Activated CD4-positive, alpha-beta T cell treated with anti-CD3 and anti-CD28 coated beads, Interleukin-2, Interleukin-4, amounts not matched to agents 100 ng/mL and 50 ng/mL, durations not matched to agents 16 hours and 8 hours (primary cell): ENCODE results near the gene VTI1A.

Experiments used
- DNase-seq: peaks from one replicate; pipeline ENCODE4 v3.0.0-alpha.2; 2020; ENCODE audit warnings: low spot score

Gene VTI1A

GRCh38 chr10:112546474-112546873 lies 99.5 kb downstream of the VTI1A start:
- no peak for DNase-seq

DNA sequence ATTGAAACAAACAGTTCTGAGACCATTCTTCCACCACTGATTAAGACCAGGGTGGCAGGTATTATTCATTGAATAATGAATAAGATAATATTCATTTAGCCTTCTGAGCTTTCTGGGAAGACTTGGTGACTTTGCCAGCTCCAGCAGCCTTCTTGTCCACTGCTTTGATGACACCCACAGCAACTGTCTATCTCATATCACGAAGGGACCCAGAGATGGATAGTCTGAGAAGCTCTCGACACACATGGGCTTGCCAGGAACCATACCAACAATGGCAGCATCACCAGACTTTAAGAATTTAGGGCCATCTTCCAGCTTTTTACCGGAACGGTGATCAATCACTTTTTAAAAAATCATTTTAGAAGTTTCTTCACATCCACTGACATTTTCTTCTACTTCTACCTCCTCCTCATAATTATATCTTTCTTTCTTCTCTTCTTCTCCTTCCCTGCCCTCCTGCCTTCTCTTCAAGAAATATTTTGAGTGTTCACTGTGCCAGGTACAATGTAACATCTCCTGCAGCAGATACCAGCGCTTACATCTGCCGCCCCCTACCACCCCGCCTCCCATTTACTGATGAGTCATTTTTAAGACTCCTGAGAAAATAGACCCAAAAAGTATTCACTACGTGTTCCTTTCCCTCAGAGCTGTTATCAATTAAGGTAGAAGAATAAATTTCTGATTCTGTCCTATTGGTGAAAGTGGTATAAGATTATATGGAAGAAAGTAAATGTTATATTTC lies 101.7 kb downstream of the VTI1A start:
- DNase-seq: no peak

DNA sequence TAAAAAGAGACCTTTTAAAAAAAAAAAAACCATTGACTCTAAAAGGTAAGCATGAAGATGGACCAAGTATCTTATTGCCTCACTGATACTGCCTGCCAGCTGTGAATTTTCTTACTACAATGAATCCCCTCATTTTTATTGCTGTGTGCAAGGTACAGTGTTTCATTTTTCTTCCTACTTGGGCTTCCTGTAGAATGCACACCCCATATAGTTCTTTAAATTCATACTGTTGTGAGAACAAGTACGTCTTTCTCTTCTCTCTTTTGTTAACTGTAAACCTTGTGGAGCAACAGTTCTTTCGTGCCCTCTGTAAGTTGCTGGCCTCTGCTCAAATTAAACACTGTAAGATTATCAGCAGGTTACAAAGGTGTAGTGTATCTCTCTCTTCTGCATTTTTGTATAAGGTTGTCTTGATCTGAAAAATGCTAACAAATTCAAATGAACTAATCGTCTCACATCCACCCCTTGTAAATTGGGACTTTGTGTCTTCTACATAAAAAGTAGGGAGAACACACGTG lies 105.6 kb downstream of the VTI1A start:
- DNase-seq: no peak

DNA sequence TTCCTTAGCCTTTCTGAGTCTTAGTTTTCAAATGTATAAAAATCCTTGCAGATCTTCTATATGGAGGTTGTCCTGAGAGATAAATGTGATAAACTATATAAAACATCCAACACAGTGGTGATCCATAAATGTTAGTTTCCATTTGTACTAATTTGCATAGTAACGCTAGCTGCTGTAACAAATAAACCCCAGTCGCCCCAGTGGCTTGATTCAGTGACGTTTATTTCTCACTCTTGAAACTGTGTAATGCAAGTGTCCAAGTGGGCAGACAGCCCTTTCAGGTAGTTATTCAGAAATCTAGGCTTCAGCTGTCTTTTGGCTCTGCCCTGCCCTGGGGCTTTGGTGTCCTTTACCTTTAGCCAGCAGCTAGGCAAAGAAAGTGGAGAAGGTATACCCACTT lies 106.3 kb downstream of the VTI1A start:
- no peak for DNase-seq

GRCh38 chr10:112554263-112554662 lies 107.2 kb downstream of the VTI1A start:
- no peak for DNase-seq

DNA sequence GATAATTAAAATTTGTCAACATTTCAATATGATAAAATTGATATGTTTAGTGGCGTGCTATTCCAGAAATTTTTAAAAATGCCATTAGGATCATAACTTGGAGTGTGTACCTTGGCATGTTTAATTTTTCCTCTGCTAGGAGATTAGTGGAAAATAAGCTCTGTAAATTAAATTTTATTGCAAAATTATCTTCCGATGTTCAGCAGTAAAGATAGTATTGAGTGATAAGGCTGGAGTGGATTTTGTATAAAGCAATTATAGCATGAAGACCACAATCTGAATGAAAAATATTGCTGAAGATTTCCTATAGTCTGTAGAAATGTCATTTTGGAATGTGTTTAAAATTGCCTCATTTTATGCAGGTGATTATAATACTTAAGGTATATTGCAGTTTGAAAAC lies 110.2 kb downstream of the VTI1A start:
- no peak for DNase-seq

GRCh38 chr10:112558476-112559142 lies 111.6 kb downstream of the VTI1A start:
- no peak for DNase-seq

GRCh38 chr10:112559349-112559748 lies 112.3 kb downstream of the VTI1A start:
- DNase-seq: no peak

- DNase-seq: no peak
Observed at GRCh38 chr10:112562122-112562521, 115.1 kb downstream of the VTI1A start.

GRCh38 chr10:112562809-112563663 lies 116.0 kb downstream of the VTI1A start:
- no peak for DNase-seq

- no peak for DNase-seq
Observed at GRCh38 chr10:112564337-112564736, 117.3 kb downstream of the VTI1A start.

DNA sequence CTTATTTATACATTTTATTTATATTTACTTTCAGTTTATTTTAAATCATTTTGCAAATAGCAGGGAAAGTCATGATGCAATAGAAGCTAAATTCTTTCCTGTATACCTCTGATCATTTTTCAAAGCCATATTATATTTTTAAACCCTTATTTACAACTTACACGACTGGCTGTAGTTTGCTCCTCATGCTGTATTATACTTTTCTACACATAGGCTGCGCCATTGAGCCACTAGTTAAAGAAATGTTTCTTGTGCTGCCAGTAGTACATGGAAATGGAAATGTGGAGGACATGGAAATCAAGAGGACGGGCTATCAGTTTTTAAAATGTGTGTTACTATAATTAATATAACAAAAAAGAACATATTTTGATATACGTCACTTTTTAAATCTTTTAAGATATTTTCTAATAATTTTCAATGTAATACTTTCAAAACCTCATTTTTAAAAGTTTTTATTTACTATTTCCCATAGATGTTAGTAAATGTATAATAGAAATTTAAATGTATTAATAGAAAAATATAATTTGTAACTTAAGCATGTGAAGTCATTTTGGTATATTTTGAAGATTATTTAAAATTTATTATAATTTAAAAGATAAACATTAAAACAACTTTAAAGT lies 118.5 kb downstream of the VTI1A start:
- peak; percentile 44 for DNase-seq

DNA sequence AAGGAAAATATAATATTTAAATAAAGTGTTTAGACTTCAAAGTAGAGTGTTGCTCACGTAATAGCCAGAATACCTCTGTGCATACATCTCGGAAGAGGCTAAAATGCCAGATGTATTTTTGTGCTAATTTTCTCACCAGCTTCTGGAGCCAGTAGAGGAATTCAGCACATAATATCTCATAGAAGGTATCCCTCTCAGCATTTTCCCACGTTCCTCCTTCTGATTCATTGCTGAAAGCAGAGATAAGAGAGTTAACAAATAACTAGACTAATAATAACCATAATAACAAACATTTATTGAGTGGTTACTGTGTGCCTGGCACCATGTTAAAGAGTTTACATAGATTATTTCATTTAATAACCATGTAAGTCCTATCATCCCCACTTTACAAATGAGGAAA lies 123.6 kb downstream of the VTI1A start:
- no peak for DNase-seq

DNA sequence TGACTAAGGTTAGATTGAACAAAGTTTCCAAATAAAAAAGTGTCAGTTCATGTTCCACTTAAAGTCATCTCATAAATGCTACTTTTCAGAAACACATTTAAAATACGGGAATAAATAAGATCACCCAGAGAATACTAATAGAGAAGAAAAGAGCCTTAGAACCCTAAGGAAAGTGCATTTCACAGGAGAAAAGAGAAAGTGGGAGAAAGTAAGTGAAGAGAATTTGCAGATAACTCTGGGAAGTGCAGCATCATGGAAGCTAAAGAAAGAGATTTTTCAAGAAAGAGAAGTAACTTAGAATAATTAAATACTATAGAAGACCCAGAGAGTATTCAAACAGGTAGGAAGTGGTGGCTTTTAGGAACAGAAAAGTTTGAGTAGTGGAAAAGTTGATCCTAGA lies 132.6 kb downstream of the VTI1A start:
- no peak for DNase-seq

DNA sequence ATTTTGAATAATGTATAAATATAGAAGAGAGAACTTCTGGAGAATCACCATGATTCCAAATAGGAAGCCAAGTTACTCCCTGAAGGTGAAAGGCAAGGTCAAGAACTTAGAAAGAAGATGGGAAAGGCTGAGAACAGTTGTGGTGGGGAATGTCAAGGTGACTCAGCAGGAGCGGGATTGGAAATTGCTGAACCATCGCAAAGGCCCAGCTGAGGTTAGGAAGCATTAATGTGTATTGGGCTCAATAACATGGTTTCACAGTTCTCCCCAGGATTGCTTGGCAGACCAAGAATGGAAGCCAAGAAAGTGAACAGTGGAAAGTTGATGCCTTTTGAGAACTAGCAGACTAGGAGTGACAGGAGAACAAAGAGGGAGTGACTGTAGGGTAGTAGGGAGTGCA lies 133.3 kb downstream of the VTI1A start:
- no peak for DNase-seq

DNA sequence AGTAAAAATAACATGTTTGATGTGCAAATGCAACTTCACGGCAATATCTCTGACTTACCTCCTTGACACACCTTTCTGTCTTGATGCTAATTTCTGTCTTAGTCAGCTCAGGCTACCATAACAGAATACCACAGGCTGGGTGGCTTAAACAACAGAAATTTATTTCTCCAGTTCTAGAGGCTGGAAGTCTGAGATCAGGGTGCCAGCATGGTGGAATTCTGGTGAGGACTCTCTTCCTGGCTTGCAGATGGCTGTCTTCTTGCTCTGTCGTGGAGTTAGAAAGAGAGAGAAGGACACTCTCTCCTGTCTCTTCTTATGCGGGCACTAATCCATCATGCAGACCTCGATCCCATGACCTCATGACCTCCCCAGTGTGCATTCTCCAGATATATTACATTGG lies 134.9 kb downstream of the VTI1A start:
- no peak for DNase-seq

GRCh38 chr10:112583236-112583939 lies 136.4 kb downstream of the VTI1A start:
- no peak for DNase-seq

- DNase-seq: no peak
Observed at GRCh38 chr10:112584276-112584675, 137.3 kb downstream of the VTI1A start.

- DNase-seq: no peak
Observed at GRCh38 chr10:112585126-112585525, 138.1 kb downstream of the VTI1A start.

- DNase-seq: no peak
Observed at GRCh38 chr10:112585960-112586359, 138.9 kb downstream of the VTI1A start.

DNA sequence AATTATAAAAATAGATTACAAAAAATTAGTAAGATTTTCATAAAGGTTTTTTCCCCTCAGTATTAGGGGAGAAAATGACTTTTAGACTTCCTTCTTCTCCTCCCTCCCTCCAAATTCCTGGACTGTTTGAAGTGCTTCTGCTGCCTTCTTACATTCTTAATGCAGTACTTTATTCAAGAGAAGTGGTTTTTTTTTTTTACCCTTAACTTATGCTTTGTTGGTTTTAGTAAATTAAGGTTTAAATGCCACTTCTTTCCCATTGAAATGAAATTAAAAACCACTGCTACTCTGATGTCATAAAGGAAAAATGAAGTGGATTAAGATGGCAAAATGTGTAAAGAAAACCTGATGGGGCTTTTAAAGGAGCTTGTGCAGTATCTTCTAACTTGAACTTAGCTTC lies 140.7 kb downstream of the VTI1A start:
- DNase-seq: no peak
